Measurements from ENCODE around the gene PPP2R3B.

The PPP2R3B gene

DNA sequence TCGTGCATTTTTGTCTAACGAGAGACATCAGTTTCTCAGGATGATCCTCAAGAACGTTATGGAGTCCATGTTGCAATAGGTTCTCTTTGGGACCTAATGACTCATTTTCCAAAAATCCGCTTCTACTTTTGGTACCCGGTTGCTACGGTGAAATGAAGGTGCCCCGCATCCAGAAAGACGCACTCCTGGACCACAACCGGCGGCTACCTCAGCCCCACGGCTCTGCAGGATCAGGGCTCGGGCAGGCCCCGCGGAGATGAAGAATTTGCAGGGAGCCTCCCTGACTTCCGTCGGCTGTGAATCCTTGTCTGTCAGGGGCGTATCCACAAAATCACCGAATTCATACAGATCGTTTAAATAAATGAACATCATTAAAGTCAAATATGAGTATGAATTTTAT lies 83.7 kb downstream of the PPP2R3B start:
- no peak for DNase-seq (ENCODE audit: low read depth in 2 of 2)

GRCh38 chrX:300334-300733 lies 86.4 kb downstream of the PPP2R3B start:
- no peak for DNase-seq (ENCODE audit: low read depth in 2 of 2)

DNA sequence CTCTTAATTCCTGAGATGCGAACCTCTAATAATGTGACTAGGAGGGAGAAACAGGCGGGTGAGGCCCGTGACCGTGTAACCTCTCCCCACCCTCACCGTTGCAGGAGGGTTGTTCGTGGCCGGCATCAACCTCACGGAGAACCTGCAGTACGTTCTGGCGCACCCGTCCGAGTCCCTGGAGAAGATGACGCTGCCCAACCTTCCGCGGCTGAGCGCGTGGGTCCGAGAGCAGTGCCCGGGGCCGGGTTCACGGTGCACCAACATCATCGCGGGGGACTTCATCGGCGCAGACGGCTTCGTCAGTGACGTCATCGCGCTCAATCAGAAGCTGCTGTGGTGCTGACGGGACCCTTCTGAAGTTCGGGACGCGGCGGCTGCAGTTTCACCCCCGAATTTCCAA lies 87.7 kb downstream of the PPP2R3B start:
- DNase-seq (ENCODE audit: low read depth in 2 of 2): no peak

DNA sequence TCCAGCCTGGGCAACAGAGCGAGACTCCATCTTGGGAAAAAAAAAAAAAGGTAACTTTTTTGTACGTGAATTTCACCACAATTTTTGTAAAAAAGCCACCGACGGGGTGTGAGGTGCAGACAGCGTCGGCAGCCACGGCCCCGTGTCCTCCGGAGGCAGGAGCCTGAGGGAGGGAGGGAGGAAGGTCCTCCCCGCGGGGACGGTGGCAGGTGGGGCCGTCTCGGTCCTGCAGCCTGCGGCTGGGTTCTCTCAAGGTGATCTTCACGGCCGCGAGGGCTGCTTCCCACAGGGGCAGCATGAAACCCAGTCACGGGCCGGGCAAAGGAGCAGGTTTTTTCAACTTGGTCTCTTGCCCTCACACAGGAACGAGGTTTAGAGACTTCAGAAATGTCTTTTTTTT lies 91.6 kb downstream of the PPP2R3B start:
- DNase-seq (ENCODE audit: low read depth in 2 of 2): no peak

- DNase-seq (ENCODE audit: low read depth in 2 of 2): no peak
Observed at GRCh38 chrX:292900-293897, 93.5 kb downstream of the PPP2R3B start.

DNA sequence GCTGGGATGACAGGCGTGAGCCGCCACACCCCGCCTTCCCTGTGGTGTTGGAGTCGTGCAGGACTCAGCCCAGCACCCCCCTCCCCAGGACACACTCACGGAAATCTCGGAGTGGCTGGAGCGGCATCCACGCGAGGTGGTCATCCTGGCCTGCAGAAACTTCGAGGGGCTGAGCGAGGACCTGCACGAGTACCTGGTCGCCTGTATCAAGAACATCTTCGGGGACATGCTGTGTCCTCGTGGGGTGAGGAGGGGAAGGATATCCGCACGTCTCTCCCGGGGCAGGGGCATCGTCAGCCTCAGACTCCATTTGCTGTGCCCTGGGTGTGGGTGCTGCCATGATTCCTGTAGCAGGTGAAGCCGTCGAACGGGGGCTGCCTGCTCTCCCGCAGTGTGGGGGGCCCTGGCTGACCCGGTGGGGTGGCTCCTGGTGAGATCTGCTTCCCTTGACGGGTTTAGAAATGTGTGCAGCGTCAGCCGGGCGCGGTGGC lies 95.3 kb downstream of the PPP2R3B start:
- no peak for DNase-seq (ENCODE audit: low read depth in 2 of 2)

DNA sequence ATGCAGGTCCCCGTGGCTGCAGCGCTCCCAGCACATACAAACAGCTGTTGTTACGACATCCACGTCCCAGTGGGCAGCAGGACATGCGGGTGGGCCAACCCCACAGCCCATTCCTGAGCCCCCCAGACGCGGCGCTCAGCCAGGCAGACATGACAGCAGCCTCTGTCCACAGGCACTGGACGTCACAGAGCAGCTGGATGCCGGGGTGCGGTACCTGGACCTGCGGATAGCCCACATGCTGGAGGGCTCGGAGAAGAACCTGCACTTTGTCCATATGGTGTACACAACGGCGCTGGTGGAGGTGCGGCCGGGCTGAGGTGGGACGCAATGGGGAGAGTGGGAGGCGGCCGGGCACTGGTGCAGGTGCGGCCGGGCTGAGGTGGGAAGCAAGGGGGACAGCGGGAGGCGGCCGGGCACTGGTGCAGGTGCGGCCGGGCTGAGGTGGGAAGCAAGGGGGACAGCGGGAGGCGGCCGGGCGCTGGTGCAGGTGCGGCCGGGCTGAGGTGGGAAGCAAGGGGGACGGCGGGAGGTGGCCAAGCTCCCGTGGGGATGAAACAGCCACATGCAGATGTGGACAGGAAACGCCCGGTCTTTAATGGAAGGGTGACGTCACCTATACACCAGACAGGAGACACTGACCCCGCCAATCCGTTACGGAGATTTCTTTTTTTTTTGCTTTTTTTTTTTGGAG lies 96.1 kb downstream of the PPP2R3B start:
- DNase-seq (ENCODE audit: low read depth in 2 of 2): no peak

DNA sequence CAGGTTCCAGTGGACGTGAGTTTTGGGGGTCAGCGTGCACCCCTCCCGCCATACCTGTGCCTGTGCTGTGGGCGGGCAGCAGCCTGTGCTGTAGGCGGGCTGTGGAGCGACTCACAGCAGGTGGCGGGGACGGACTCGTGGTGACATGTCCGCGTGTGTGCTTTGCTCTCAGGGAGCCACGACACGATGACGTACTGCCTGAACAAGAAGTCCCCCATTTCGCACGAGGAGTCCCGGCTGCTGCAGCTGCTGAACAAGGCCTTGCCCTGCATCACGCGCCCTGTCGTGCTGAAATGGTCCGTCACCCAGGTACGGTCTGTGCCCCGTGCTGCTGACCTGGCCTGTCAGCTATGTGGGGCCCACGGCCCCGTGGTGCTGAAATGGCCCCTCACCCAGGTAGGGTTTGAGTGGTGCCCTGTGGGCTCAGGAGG lies 98.1 kb downstream of the PPP2R3B start:
- DNase-seq (ENCODE audit: low read depth in 2 of 2): no peak

- DNase-seq (ENCODE audit: low read depth in 2 of 2): no peak
Observed at GRCh38 chrX:287670-288069, 99.0 kb downstream of the PPP2R3B start.

DNA sequence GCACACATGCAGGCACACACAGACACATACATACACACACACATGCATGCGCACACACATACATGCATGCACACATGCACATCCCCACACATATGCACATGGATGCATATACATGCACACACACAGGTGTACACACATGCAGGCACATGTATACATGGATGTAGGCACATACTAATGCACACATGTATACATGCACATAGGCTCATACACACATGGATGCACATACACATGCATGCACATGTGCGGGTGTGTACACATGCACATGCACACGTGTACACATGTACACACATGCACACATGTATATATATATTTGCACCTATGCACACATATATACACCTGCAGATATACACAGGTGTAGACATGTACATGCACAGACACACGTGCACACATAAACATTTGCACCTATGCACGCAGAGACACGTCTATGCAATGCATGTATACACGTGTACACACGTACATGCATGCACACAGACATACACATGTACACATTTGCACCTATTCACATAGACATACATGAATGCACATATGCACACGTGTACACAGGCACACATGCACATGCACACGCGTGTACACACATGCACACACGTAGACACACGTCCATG lies 101.5 kb downstream of the PPP2R3B start:
- no peak for DNase-seq (ENCODE audit: low read depth in 2 of 2)

All from activated CD8-positive, alpha-beta memory T cell treated with anti-CD3 and anti-CD28 coated beads for 4 hours (primary cell).